Breast epithelium (tissue), 4 donors: ENCODE results near the gene MBOAT7. TPM values are rescaled to one million over a fixed set of nuclear protein-coding genes. Genes with fewer than 3 reads are reported as not detected.

Experiments
- DNase-seq, 2 donors: peaks; one replicate each; pipeline ENCODE4 v3.0.0-alpha.2; 2019; ENCODE audit warnings: low spot score in 2 of 2
- H3K27ac ChIP-seq, 2 donors: fragments of 200-600 bp; sonication (generic) in 1 of 2; one replicate each; pipeline ENCODE4 v1.5.1; 2016 to 2019; ENCODE audit warnings: mild to moderate bottlenecking in 1 of 2
- H3K27me3 ChIP-seq, 2 donors: fragments of 200-600 bp; sonication (generic) in 1 of 2; one replicate each; pipeline versions ENCODE4 v1.5.1 to v1.6.0; 2017 to 2019; ENCODE audit warnings: control low read depth in 1 of 2, mild to moderate bottlenecking in 1 of 2
- H3K36me3 ChIP-seq: fragments of 200-600 bp; one replicate; pipeline ENCODE4 v1.5.1; 2019
- H3K4me1 ChIP-seq, 2 donors: fragments of 200-600 bp; sonication (generic); one replicate each; pipeline ENCODE4 v1.5.1; 2016 to 2019; ENCODE audit warnings: control low read depth in 1 of 2
- H3K4me3 ChIP-seq, 3 donors: fragments of 200-600 bp; sonication (generic); 1 replicate in 2 of 3; 2 replicates in 1 of 3; pipeline ENCODE4 v1.5.1; 2016 to 2019; ENCODE audit warnings: mild to moderate bottlenecking in 3 of 3, moderate library complexity in 2 of 3
- H3K9me3 ChIP-seq, 2 donors: fragments of 200-600 bp; sonication (generic) in 1 of 2; one replicate each; pipeline ENCODE4 v1.5.1; 2016 to 2019; ENCODE audit warnings: control low read depth in 1 of 2
- POLR2A ChIP-seq: fragments of 450-650 bp; IDR thresholded peaks from one replicate; pipeline ENCODE4 v1.6.1; 2016; ENCODE audit warnings: antibody characterized with exemption, mild to moderate bottlenecking, moderate library complexity
- POLR2AphosphoS5 ChIP-seq, 3 donors: sonication (generic); formaldehyde crosslinking; IDR thresholded peaks; one replicate each; pipeline ENCODE4 v1.6.1; 2017; ENCODE audit warnings: antibody characterized with exemption in 3 of 3
- intact Hi-C: fragments of 100-400 bp; cut with DNase I; formaldehyde crosslinking; loops from one replicate; pipeline ENCODE4 v1.15.1; 2023; ENCODE audit warnings: low total_unique reads
- total RNA-seq, 3 donors: library from RNA; depleted of rRNA; stranded (reverse); fragments of >200 nt; gene quantifications; one replicate each; pipeline ENCODE4 v1.1.0, GENCODE V29; 2016
- TF ChIP-seq, protein P1 (sequence below), 3 donors: fragments of 450-650 bp; IDR thresholded peaks; one replicate each; pipeline ENCODE4 v1.5.1; 2016 to 2017; ENCODE audit warnings: antibody characterized with exemption in 3 of 3, mild to moderate bottlenecking in 3 of 3, moderate library complexity in 3 of 3

The MBOAT7 gene
- total RNA-seq, 3 donors from 2014 or later = 16.5 to 37.3 (median 24.6) TPM

GRCh38 chr19:54129617-54129996, 59.8 kb downstream of the MBOAT7 start:
- no peak for DNase-seq
- no peak for TF ChIP-seq POLR2AphosphoS5 (IDR thresholded peaks at IDR 0.05)
- TF ChIP-seq POLR2A = no peak
- TF ChIP-seq, protein P1, sequence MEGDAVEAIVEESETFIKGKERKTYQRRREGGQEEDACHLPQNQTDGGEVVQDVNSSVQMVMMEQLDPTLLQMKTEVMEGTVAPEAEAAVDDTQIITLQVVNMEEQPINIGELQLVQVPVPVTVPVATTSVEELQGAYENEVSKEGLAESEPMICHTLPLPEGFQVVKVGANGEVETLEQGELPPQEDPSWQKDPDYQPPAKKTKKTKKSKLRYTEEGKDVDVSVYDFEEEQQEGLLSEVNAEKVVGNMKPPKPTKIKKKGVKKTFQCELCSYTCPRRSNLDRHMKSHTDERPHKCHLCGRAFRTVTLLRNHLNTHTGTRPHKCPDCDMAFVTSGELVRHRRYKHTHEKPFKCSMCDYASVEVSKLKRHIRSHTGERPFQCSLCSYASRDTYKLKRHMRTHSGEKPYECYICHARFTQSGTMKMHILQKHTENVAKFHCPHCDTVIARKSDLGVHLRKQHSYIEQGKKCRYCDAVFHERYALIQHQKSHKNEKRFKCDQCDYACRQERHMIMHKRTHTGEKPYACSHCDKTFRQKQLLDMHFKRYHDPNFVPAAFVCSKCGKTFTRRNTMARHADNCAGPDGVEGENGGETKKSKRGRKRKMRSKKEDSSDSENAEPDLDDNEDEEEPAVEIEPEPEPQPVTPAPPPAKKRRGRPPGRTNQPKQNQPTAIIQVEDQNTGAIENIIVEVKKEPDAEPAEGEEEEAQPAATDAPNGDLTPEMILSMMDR (IDR thresholded peaks at IDR 0.05) = no peak
- intact Hi-C loops = no loop called here

DNA sequence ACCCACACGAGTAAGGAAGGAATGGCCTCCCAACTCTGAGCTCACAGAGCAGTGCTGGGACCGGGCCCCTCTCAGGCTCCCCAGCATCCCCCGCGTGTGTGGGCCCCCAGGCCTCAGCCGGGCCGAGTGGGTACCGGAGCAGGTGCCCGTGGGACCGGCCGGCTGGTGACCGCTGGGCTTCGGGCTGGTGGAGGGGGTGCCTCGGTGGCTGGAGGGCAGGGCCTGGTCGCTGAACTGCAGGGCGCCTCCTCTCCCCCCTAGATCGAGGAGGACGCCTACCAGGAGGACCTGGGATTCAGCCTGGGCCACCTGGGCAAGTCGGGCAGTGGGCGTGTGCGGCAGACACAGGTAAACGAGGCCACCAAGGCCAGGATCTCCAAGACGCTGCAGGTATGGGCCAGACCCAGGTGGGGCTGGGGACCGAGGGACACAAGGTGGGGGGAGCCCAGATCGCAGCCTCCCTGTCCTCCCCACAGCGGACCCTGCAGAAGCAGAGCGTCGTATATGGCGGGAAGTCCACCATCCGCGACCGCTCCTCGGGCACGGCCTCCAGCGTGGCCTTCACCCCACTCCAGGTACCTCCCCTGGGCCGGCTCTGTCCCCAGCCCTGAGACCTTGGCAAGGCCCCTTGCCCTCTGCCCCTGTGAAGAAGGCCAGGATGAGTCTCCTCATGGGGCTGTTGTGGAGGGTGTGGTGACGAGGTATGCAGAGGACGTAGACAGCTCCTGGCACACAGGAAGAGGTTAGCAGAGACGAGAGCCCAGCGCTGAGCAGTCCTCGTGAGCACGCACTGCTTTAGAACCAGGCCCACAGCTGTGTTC, 60.4 kb downstream of the MBOAT7 start:
- H3K4me3 ChIP-seq = no peak overlapping the region
- intact Hi-C loops = no loop called here
- no peak overlapping the region for H3K27ac ChIP-seq
- no peak for DNase-seq
- no peaks in the 10 kb centered on the region for H3K4me1 ChIP-seq
- H3K9me3 ChIP-seq = no peaks in the 10 kb centered on the region
- TF ChIP-seq POLR2A = no peak
- no peak for TF ChIP-seq POLR2AphosphoS5 (IDR thresholded peaks at IDR 0.05)
- TF ChIP-seq, protein P1 (IDR thresholded peaks at IDR 0.05) = no peak
- no peaks in the 10 kb centered on the region for H3K27me3 ChIP-seq
- H3K36me3 ChIP-seq = peaks cover 9% of the 10 kb centered on the region

More at GRCh38 chr19:54129617-54129996, 59.8 kb downstream of the MBOAT7 start:
- H3K4me3 ChIP-seq = no peak overlapping the region
- no peaks in the 10 kb centered on the region for H3K9me3 ChIP-seq
- H3K4me1 ChIP-seq = no peaks in the 10 kb centered on the region
- peaks cover 5% of the 10 kb centered on the region for H3K36me3 ChIP-seq
- H3K27me3 ChIP-seq = no peaks in the 10 kb centered on the region
- H3K27ac ChIP-seq = no peak overlapping the region

DNA sequence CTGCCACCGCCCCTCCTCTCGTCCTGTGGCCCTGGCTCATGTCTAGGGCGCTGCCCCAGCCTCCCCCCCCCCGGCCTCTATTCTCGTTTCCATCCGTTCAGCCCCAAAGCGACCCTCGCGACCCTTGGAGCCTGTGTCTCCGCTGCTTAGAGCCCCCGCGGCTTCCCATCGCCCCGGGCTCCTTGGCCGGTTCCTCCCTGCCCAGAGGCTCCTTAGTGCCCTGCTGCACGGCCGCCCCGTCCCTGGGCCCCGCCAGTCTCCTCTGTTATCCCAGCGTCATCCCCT, 61.0 kb downstream of the MBOAT7 start:
- peaks cover 14% of the 10 kb centered on the region for H3K36me3 ChIP-seq
- no peaks in the 10 kb centered on the region for H3K27me3 ChIP-seq
- no peak for TF ChIP-seq POLR2A
- no peak for TF ChIP-seq POLR2AphosphoS5 (IDR thresholded peaks at IDR 0.05)
- no peaks in the 10 kb centered on the region for H3K9me3 ChIP-seq
- no peak overlapping the region for H3K4me3 ChIP-seq
- H3K4me1 ChIP-seq = no peaks in the 10 kb centered on the region
- no peak overlapping the region for H3K27ac ChIP-seq
- intact Hi-C loops = no loop called here
- no peak for DNase-seq

GRCh38 chr19:54127688-54128440, 61.5 kb downstream of the MBOAT7 start:
- intact Hi-C loops = no loop called here
- TF ChIP-seq POLR2A = no peak
- TF ChIP-seq, protein P1 (IDR thresholded peaks at IDR 0.05) = no peak
- no peak for TF ChIP-seq POLR2AphosphoS5 (IDR thresholded peaks at IDR 0.05)
- Histone ChIP-seq H3K4me1 (no peaks in the 10 kb centered on the region), H3K27ac (no peak overlapping the region), H3K27me3 (no peaks in the 10 kb centered on the region), H3K36me3 (peaks cover 18% of the 10 kb centered on the region), H3K4me3 (no peak overlapping the region), H3K9me3 (no peaks in the 10 kb centered on the region)
- DNase-seq = no peak

DNA sequence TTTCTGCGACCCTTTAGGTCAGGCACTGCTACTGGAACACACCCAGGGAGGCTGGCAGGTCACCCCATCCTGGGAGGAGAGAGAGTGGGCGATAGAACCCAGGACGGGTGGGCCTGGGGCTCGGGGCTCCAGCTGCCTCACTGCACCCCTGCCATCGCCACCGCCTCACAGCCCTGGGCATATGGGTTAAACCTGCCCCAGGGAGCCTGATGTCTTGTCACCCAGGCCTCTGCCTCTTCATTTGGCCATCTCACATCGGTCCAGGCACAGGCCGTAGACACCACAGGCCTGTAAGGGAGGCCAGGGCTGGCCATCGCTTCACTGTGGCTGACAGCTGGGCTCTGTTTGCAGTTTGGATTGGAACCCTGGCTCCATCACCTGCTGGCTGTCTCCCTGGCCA, 63.7 kb downstream of the MBOAT7 start:
- Histone ChIP-seq H3K27ac (no peak overlapping the region), H3K36me3 (peaks cover 29% of the 10 kb centered on the region), H3K4me3 (no peak overlapping the region), H3K27me3 (no peaks in the 10 kb centered on the region), H3K9me3 (no peaks in the 10 kb centered on the region), H3K4me1 (no peaks in the 10 kb centered on the region)
- DNase-seq = no peak
- intact Hi-C loops = no loop called here
- no peak for TF ChIP-seq POLR2AphosphoS5 (IDR thresholded peaks at IDR 0.05)
- TF ChIP-seq POLR2A = no peak
- TF ChIP-seq, protein P1 (IDR thresholded peaks at IDR 0.05) = no peak
